H1 (cell line): ENCODE results near the gene ST14. TPM values are rescaled to one million over a fixed set of nuclear protein-coding genes. Genes with fewer than 3 reads are reported as not detected.

ENCODE experiments used
- CTCF ChIA-PET: fragments of 300-600 bp; sonication (Branson Sonifier 250); formaldehyde crosslinking; loops from one replicate; lab custom pipeline; 2021; ENCODE audit not compliant: partially characterized antibody; lab: Charles Lee
- POLR2A ChIA-PET: fragments of 300-600 bp; sonication (Branson Sonifier 250); formaldehyde crosslinking; loops from one replicate; lab custom pipeline; 2021; ENCODE audit warnings: inconsistent platforms; ENCODE audit not compliant: partially characterized antibody; lab: Charles Lee
- DNase-seq, 2 experiments: peaks; one replicate each; pipeline versions ENCODE4 v3.0.0 to v3.0.0-alpha.2; 2010 to 2022; ENCODE audit warnings: low spot score in 2 of 2, low read depth in 1 of 2, mixed read lengths in 1 of 2
- FAIRE-seq: peaks from 2 replicates; lab custom pipeline; 2011; peaks lifted over from hg19 to GRCh38; lab: Jason Lieb, UNC
- H2AFZ ChIP-seq: 2 replicates; pipeline ENCODE4 v1.8.1; 2012; ENCODE audit warnings: low read length, inconsistent platforms
- H2AK5ac ChIP-seq: 2 replicates; pipeline ENCODE4 v1.6.1; 2013; ENCODE audit warnings: low read depth, low read length
- H2BK120ac ChIP-seq: replicated peaks from 2 replicates; pipeline ENCODE3; 2013; ENCODE audit warnings: low read depth, low read length, inconsistent platforms
- H2BK12ac ChIP-seq: 2 replicates; pipeline ENCODE4 v1.6.1; 2013; ENCODE audit warnings: low read depth, low read length
- H2BK15ac ChIP-seq: 2 replicates; pipeline ENCODE4 v1.6.1; 2013; ENCODE audit warnings: low read length
- H2BK20ac ChIP-seq: 2 replicates; pipeline ENCODE4 v1.6.1; 2013; ENCODE audit warnings: low read length
- H2BK5ac ChIP-seq: 2 replicates; pipeline ENCODE4 v1.6.1; 2013; ENCODE audit warnings: low read depth, low read length
- H3K14ac ChIP-seq: 2 replicates; pipeline ENCODE4 v1.6.1; 2013; ENCODE audit warnings: inconsistent platforms; ENCODE audit not compliant: insufficient read length
- H3K18ac ChIP-seq: 2 replicates; pipeline ENCODE4 v1.6.1; 2013; ENCODE audit warnings: low read length; ENCODE audit errors: extremely low read depth
- H3K23ac ChIP-seq: 2 replicates; pipeline ENCODE4 v1.6.1; 2013; ENCODE audit warnings: inconsistent platforms; ENCODE audit not compliant: insufficient read length
- H3K23me2 ChIP-seq: 2 replicates; pipeline ENCODE4 v1.6.1; 2013; ENCODE audit warnings: low read depth, low read length
- H3K27ac ChIP-seq: 2 replicates; pipeline ENCODE4 v1.6.1; 2011; ENCODE audit warnings: low read depth, low read length, inconsistent platforms
- H3K27me3 ChIP-seq, 4 experiments: replicated peaks in 1 of 4; 1 replicate in 1 of 4; 2 replicates in 3 of 4; pipeline versions ENCODE4 v1.6.1 to v1.8.1; 2011 to 2013; ENCODE audit warnings: low read length in 3 of 4, mild to moderate bottlenecking in 3 of 4, inconsistent platforms in 2 of 4, mixed read lengths in 2 of 4, moderate library complexity in 1 of 4; ENCODE audit not compliant: control insufficient read depth in 3 of 4, insufficient read depth in 3 of 4; ENCODE audit errors: extremely low read depth in 1 of 4
- H3K36me3 ChIP-seq, 4 experiments: 2 replicates each; pipeline versions ENCODE4 v1.6.1 to v1.8.1; 2011 to 2013; ENCODE audit warnings: mild to moderate bottlenecking in 4 of 4, low read length in 3 of 4, moderate library complexity in 2 of 4, control low read depth in 1 of 4, inconsistent platforms in 1 of 4; ENCODE audit not compliant: insufficient read depth in 4 of 4, control insufficient read depth in 2 of 4
- H3K4ac ChIP-seq: replicated peaks from 2 replicates; pipeline ENCODE3; 2013; ENCODE audit warnings: low read length, low read depth, mixed read lengths, inconsistent platforms; ENCODE audit not compliant: insufficient read length
- H3K4me1 ChIP-seq, 4 experiments: replicated peaks in 1 of 4; 1 replicate in 1 of 4; 2 replicates in 3 of 4; pipeline versions ENCODE4 v1.6.1 to v1.8.1; 2011 to 2013; ENCODE audit warnings: low read length in 3 of 4, inconsistent platforms in 2 of 4, mixed read lengths in 1 of 4; ENCODE audit not compliant: insufficient read depth in 4 of 4, control insufficient read depth in 3 of 4
- H3K4me2 ChIP-seq, 2 experiments: 2 replicates each; pipeline versions ENCODE4 v1.6.1 to v1.8.1; 2011 to 2013; ENCODE audit warnings: low read depth in 2 of 2, low read length in 2 of 2, control low read depth in 1 of 2, inconsistent platforms in 1 of 2, mild to moderate bottlenecking in 1 of 2; ENCODE audit not compliant: insufficient read depth in 1 of 2
- H3K4me3 ChIP-seq, 4 experiments: fragments of 200-600, 300-600 bp in 1 of 4; sonication (generic), shearing (Covaris generic), sonication (Bioruptor Twin) in 1 of 4; 2 replicates each; pipeline versions ENCODE4 v1.5.1 to v1.8.1; 2011 to 2016; ENCODE audit warnings: low read length in 4 of 4, low read depth in 3 of 4, control low read depth in 2 of 4, inconsistent platforms in 2 of 4, mild to moderate bottlenecking in 2 of 4, mixed read lengths in 1 of 4, moderate library complexity in 1 of 4; ENCODE audit not compliant: insufficient read depth in 2 of 4; ENCODE audit errors: extremely low read depth in 1 of 4
- H3K56ac ChIP-seq: replicated peaks from 2 replicates; pipeline ENCODE3; 2013; ENCODE audit warnings: low read depth, mild to moderate bottlenecking, mixed read lengths, low read length, inconsistent platforms; ENCODE audit not compliant: insufficient read length
- H3K79me1 ChIP-seq: 2 replicates; pipeline ENCODE4 v1.6.1; 2013; ENCODE audit warnings: low read depth, low read length, control low read depth
- H3K79me2 ChIP-seq, 2 experiments: 2 replicates each; pipeline versions ENCODE4 v1.6.1 to v1.8.1; 2012 to 2013; ENCODE audit warnings: low read length in 2 of 2, mild to moderate bottlenecking in 2 of 2, inconsistent platforms in 1 of 2; ENCODE audit not compliant: insufficient read depth in 2 of 2, control insufficient read depth in 1 of 2
- H3K9ac ChIP-seq, 4 experiments: replicated peaks in 1 of 4; 1 replicate in 1 of 4; 2 replicates in 3 of 4; pipeline versions ENCODE4 v1.6.1 to v1.8.1; 2011 to 2013; ENCODE audit warnings: low read depth in 3 of 4, low read length in 3 of 4, control low read depth in 2 of 4, mild to moderate bottlenecking in 2 of 4, moderate library complexity in 2 of 4, inconsistent platforms in 1 of 4; ENCODE audit errors: extremely low read depth in 1 of 4
- H3K9me3 ChIP-seq, 2 experiments: 2 replicates each; pipeline versions ENCODE4 v1.6.1 to v1.8.1; 2012 to 2013; ENCODE audit warnings: mild to moderate bottlenecking in 2 of 2, moderate library complexity in 2 of 2, control low read depth in 1 of 2, inconsistent platforms in 1 of 2, low read depth in 1 of 2, low read length in 1 of 2, mixed read lengths in 1 of 2; ENCODE audit not compliant: insufficient read depth in 2 of 2
- H4K20me1 ChIP-seq, 2 experiments: replicated peaks in 1 of 2; 2 replicates each; pipeline versions ENCODE3 to v1.8.1; 2011 to 2013; ENCODE audit warnings: inconsistent platforms in 2 of 2, low read length in 2 of 2, mild to moderate bottlenecking in 1 of 2; ENCODE audit not compliant: insufficient read depth in 2 of 2, control insufficient read depth in 1 of 2
- H4K5ac ChIP-seq: 2 replicates; pipeline ENCODE4 v1.6.1; 2013; ENCODE audit warnings: low read length, low read depth, mixed read lengths, inconsistent platforms; ENCODE audit not compliant: insufficient read length
- H4K8ac ChIP-seq: 2 replicates; pipeline ENCODE4 v1.8.0; 2013; ENCODE audit warnings: mild to moderate bottlenecking, moderate library complexity, low read length, inconsistent platforms; ENCODE audit not compliant: insufficient read depth; ENCODE audit errors: extremely low read depth
- H4K91ac ChIP-seq: replicated peaks from 2 replicates; pipeline ENCODE3; 2013; ENCODE audit warnings: low read length, mixed read lengths, inconsistent platforms; ENCODE audit not compliant: insufficient read length
- RAD21 ChIP-seq, 2 experiments: IDR thresholded peaks in 1 of 2; conservative IDR thresholded peaks in 1 of 2; 2 replicates each; pipeline ENCODE4 v1.6.1; 2011; ENCODE audit warnings: low read depth in 2 of 2, low read length in 2 of 2, improper control_type of control experiment in 1 of 2, inconsistent platforms in 1 of 2, mild to moderate bottlenecking in 1 of 2, moderate library complexity in 1 of 2
- WGBS, 2 experiments: shearing (Covaris generic) in 1 of 2; methylation state at CpG; one replicate each; pipeline versions ENCODE4 v1.1.6 to v1.1.7; 2013 to 2015; ENCODE audit warnings: low lambda C conversion rate in 2 of 2, mixed read lengths in 2 of 2, inconsistent platforms in 1 of 2, low coverage in 1 of 2, missing lambda C conversion rate in 1 of 2; ENCODE audit not compliant: insufficient replicate concordance in 2 of 2, insufficient coverage in 1 of 2, insufficient read length in 1 of 2; ENCODE audit errors: extremely low coverage in 1 of 2, missing lambda C conversion rate in 1 of 2; 5-methylcytosine and 5-hydroxymethylcytosine counted together
- polyA plus RNA-seq, 7 experiments: library from polyadenylated mRNA; depleted of rRNA in 3 of 7; stranded (reverse) in 5 of 7; unstranded in 2 of 7; fragments of >200 nt in 5 of 7; fragments of 200-250 nt in 2 of 7; gene quantifications; 1 replicate in 5 of 7; 2 replicates in 1 of 7; 4 replicates in 1 of 7; pipeline versions ENCODE4 v1.2.1 to v1.2.3, GENCODE V29; 2011 to 2013; ENCODE audit warnings: missing spikeins in 2 of 7, mixed read lengths in 2 of 7
- total RNA-seq: library from RNA; stranded (reverse); fragmentation: NEBNext Ultra II Directional; extraction: Animal tissue kit (Norgen Biotek cat#: 25700); gene quantifications from 2 replicates; pipeline ENCODE4 v1.2.1, GENCODE V29; 2021
- TF ChIP-seq, protein P1 (sequence below): IDR thresholded peaks from 2 replicates; pipeline ENCODE4 v1.6.1; 2012; ENCODE audit warnings: low read length, inconsistent platforms

ST14 gene
- total and polyA plus RNA-seq, 2 of the 8 experiments (the other 6 are each of a cell fraction or from before 2014, with no cell fraction given), result 22.4 to 24.9 TPM

- FAIRE-seq, result no peak
- no peak overlapping the region for H3K14ac ChIP-seq
- no peak overlapping the region for H3K4me2 ChIP-seq
- H3K4ac ChIP-seq, result no peak overlapping the region
- no peaks in the 10 kb centered on the region for H3K79me2 ChIP-seq
- H2BK12ac ChIP-seq, result no peak overlapping the region
- no peak for TF ChIP-seq RAD21 (IDR thresholded peaks at IDR 0.05 in 1 of 2, conservative IDR thresholded peaks at IDR 0.05 in 1 of 2; ENCODE audit: low read depth in 2 of 2, low read length in 2 of 2)
- TF ChIP-seq, protein P1, sequence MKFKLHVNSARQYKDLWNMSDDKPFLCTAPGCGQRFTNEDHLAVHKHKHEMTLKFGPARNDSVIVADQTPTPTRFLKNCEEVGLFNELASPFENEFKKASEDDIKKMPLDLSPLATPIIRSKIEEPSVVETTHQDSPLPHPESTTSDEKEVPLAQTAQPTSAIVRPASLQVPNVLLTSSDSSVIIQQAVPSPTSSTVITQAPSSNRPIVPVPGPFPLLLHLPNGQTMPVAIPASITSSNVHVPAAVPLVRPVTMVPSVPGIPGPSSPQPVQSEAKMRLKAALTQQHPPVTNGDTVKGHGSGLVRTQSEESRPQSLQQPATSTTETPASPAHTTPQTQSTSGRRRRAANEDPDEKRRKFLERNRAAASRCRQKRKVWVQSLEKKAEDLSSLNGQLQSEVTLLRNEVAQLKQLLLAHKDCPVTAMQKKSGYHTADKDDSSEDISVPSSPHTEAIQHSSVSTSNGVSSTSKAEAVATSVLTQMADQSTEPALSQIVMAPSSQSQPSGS, result no peak
- H3K18ac ChIP-seq, result no peak overlapping the region
- H3K56ac ChIP-seq, result no peak overlapping the region
- H4K20me1 ChIP-seq, result no peaks in the 10 kb centered on the region
- H3K23me2 ChIP-seq, result peaks cover 5% of the 10 kb centered on the region; the same call in 1 of the 2 replicates
- H2BK15ac ChIP-seq, result no peak overlapping the region
- no peak overlapping the region for H4K91ac ChIP-seq
- no peak overlapping the region for H2BK20ac ChIP-seq
- H3K36me3 ChIP-seq, result no peaks in the 10 kb centered on the region
- no peak overlapping the region for H2AFZ ChIP-seq
- no peak for DNase-seq
- no peak overlapping the region for H4K5ac ChIP-seq
- H4K8ac ChIP-seq, result no peak overlapping the region
- H2AK5ac ChIP-seq, result no peak overlapping the region
- ChIA-PET CTCF (interaction anchor here (0.6 to 4.4 kb wide), 7 partner anchors 12 to 704 kb away, joined by 3 to 15 read pairs (median 3); no protein-coding TSS in a partner anchor), POLR2A (interaction anchor here (0.6 to 1.0 kb wide), 3 partner anchors 12 to 155 kb away, joined by 3 read pairs; partner anchors contain the start of gene PRDM10)
- H3K23ac ChIP-seq, result no peak overlapping the region
- H2BK120ac ChIP-seq, result no peak overlapping the region
- 90% methylated on average over 3 of the region's 3 CpGs; no CpG with 5 or more reads in 1 of the 2 experiments for WGBS, 2 experiments
- H3K79me1 ChIP-seq, result no peaks in the 10 kb centered on the region; the same call in none of the 2 replicates
- H3K27me3 ChIP-seq, result peaks cover 4 to 51% (median 43%) of the 10 kb centered on the region in 4 experiments
- no peak overlapping the region for H3K27ac ChIP-seq
- peaks cover 0 to 25% (median 11%) of the 10 kb centered on the region in 4 experiments; a peak in 6 of 7 replicates for H3K4me1 ChIP-seq
- no peaks in the 10 kb centered on the region for H3K9me3 ChIP-seq
- H3K4me3 ChIP-seq, result no peak overlapping the region
- H2BK5ac ChIP-seq, result no peak overlapping the region
- no peak overlapping the region for H3K9ac ChIP-seq
These were observed 1.7 kb upstream of the ST14 start for GRCh38 chr11:130157840-130158239.
